Measurements from ENCODE around the gene GOLGA8R. TPM values are rescaled to one million over a fixed set of nuclear protein-coding genes. Genes with fewer than 3 reads are reported as not detected.
"Not testable (repeated sequence)": the region's sequence is repeated elsewhere in the genome, so short reads cannot be mapped to it uniquely, and the experiment has no call there.

Gene GOLGA8R, protein sequence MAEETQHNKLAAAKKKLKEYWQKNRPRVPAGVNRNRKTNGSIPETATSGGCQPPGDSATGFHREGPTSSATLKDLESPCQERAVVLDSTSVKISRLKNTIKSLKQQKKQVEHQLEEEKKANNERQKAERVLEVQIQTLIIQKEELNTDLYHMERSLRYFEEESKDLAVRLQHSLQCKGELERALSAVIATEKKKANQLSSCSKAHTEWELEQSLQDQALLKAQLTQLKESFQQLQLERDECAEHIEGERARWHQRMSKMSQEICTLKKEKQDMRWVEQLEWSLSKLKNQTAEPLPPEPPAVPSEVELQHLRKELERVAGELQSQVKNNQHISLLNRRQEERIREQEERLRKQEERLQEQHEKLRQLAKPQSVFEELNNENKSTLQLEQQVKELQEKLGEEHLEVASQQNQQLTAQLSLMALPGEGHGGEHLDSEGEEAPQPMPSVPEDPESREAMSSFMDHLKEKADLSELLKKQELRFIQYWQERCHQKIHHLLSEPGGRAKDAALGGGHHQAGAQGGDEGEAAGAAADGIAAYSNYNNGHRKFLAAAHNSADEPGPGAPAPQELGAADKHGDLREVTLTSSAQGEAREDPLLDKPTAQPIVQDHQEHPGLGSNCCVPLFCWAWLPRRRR
- total RNA-seq, result 1 to 10 TPM; 1.2 to 1.6 TPM
- long read RNA-seq, result 0 reads

DNA sequence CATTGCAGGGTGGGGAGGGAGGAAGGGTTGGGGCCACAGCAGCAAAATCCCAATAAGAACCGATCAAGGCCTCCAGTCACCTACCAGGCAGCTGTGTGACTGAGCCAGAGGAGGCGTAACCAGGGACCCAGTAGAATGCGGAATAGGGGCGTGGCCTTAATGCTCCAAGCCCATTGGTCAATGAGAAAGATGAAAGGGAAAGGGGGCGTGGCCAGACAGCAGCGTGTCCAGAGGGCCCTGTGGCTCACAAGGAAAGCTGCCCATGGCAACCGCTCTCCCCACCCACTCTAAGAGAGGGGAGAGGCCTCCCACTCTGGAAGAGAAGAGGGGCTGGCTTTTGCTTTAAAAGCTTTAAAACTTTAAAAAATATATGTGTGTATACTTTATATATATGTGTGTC is at the start of gene GOLGA8R:
Gene GOLGA8R, minus strand, starts transcription at position 101 of the 400 bp plus-strand sequence. Its CDS starts 98 bp downstream, at position 3.
- DNase-seq; intact Hi-C loops (cut with DNase I, micrococcal nuclease); ATAC-seq: not testable (repeated sequence)

DNA sequence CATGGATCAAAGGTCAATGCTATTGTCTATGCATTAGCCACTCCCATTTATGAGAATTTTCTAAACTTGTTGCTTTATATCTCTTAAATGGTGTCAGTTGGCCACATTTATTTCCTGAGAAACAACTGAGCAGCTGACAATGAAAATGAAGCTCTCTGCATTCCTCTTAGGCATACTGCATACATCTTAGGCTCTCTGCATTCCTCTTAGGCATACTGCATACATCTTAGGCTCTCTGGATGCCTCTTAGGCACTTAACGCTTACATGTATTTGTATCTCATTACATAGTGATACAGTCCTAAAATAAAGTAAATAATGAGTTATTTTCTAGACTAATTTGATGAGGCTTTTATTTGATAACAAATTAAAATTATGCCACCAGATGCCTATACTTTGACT is 49.8 kb upstream of the GOLGA8R start:
- ATAC-seq; intact Hi-C loops (cut with DNase I, micrococcal nuclease); DNase-seq: not testable (repeated sequence)

DNA sequence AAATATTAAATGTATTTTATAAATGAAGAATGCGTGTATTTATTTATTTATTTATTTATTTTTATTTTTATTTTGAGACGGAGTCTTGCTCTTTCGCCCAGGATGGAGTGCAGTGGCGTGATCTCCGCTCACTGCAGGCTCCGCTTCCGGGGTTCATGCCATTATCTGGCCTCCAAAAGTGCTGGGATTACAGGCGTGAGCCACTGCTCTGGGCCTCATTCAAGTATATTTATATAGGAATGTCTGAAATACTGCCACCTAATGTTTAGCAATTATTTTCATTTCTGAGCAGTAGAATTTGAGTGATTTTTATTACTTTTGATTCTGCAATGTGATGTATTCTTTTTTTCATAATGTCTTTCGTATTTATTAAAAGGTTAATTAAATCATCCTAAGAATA is 48.1 kb upstream of the GOLGA8R start:
- DNase-seq; intact Hi-C loops (cut with DNase I, micrococcal nuclease); ATAC-seq: not testable (repeated sequence)

DNA sequence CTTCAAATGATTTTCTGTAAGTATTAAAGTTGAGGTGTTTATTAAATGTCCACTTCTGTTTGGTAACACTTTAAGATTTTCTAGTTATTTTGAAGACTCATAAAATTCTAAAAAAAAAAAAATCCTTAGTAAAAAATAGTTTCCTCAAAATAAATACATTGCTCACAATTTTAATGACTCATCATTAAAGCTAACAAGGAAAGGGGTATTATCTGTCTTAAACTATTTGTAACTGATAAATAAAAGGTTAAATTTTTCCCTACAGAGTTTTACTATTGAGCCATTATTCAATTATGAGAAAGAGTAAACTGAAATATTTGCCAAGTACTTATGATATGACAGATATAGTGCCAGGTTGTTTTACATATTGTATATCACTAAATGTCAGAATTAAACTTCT is 38.6 kb upstream of the GOLGA8R start:
- intact Hi-C loops (cut with DNase I, micrococcal nuclease); ATAC-seq; DNase-seq: not testable (repeated sequence)

DNA sequence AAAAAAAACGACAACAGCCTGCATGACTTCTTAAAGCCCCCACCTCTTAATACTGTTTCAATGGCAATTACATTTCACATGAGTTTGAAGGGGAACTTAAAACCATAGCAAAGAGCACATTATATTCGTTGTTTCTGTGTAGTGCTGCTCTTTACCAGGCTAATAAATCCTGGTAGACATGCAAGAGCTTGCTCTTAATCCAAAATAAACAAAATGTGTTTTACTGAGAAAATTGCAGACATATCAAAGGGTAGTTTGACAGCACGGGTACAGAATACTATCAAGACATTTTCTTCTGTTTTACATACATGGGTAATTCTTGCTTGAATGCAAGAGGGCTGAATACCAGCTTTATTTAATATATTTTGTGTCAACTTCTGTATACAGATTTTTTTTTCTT is 24.3 kb upstream of the GOLGA8R start:
- DNase-seq; intact Hi-C loops (cut with DNase I, micrococcal nuclease); ATAC-seq: not testable (repeated sequence)

DNA sequence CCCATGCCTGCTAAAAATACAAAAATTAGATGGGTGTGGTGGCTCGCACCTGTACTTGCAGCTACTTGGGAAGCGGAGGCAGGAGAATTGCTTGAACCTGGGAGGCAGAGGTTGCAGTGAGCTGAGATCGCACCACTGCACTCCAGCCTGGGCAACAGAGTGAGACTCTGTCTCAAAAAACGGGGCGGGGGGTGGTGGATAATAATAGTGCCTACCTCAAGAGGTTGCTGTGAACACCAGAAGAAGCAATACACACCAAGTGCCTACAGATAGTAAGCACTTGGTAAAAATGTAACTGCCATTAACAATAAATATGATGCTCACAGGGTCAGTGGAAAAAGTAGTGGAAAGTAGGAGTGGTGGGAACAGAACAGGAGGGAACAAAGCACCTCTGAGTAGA is 21.8 kb upstream of the GOLGA8R start:
- DNase-seq; ATAC-seq; intact Hi-C loops (cut with DNase I, micrococcal nuclease): not testable (repeated sequence)

DNA sequence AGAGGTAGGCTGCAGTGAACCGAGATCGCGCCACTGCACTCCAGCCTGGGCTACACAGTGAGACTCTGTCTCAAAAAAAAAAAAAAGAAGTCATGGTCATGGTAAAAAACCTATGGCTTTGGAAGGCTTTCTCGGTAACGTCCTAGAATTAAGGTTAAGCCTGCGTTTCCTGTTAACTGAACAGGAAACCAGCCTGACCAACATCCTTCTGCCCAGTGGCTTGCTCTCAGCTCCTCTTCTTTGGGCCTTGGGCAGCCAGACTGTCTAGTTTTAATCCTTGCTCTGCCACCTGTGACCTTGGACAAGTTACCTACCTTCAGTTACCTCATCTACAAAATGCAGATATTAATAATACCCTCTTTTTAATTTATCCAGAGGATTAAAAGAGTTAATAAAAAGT is 6.7 kb upstream of the GOLGA8R start:
- ATAC-seq; DNase-seq; intact Hi-C loops (cut with DNase I, micrococcal nuclease): not testable (repeated sequence)

DNA sequence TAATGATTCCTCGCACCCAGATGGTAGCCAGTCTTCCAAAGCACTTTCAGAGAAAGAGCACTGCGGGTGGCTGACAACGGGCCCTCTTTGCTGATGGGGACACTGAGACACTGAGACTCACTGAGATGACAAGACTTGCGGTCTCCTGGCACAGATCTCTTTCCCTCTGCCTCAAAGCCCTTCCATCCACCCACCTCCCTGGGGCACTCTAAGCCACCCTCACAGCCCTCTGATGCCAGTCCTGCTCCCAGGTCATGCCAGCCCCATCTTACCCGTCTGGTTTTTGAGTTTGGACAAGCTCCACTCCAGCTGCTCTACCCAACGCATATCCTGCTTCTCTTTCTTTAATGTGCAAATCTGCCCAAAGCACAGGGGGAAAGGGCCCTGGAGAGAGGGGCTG is 6.4 kb downstream of the GOLGA8R start:
- intact Hi-C loops (cut with DNase I, micrococcal nuclease); ATAC-seq; DNase-seq: not testable (repeated sequence)

DNA sequence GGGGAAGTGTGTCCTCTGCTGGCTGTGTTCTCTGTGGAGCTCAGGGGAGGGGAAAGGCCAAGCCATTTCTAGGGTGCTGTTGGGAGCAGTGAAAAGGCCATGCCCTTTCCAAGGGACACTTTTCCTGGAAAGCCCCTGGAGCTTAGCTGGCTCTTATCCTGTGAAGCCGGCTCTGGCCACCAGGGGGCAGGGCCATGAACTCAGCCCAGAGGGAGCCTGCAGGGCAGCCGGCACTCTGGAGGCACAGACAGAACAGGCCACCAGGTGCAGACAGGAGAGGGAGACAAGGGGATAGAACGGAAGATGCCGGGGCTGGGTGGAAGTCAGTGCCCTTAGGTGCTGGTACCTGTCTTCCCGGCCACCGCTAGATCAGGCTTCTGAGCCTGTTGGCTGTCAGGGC is 15.1 kb downstream of the GOLGA8R start:
- intact Hi-C loops (cut with DNase I, micrococcal nuclease), result not testable (repeated sequence)
- ATAC-seq (peak; percentile 56), DNase-seq (peak in 1 of 2 donors; percentile 66)

DNA sequence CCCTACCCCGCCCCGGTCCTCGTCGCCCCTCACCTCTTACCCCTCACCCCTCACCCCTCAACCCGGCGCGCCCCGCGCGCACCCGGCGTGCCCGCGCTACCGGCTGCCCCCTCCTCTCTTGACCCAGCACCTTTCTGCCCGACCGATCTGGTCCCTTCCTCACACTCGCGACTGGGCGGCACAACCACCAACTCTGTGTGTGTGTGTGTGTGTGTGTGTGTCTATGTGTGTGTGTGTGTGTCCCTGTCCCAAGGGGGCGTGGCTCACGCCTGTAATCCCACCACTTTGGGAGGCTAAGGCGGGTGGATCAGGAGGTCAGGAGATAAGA is 20.4 kb downstream of the GOLGA8R start:
- ATAC-seq, result peak; percentile 39
- DNase-seq; intact Hi-C loops (cut with DNase I, micrococcal nuclease): not testable (repeated sequence)

DNA sequence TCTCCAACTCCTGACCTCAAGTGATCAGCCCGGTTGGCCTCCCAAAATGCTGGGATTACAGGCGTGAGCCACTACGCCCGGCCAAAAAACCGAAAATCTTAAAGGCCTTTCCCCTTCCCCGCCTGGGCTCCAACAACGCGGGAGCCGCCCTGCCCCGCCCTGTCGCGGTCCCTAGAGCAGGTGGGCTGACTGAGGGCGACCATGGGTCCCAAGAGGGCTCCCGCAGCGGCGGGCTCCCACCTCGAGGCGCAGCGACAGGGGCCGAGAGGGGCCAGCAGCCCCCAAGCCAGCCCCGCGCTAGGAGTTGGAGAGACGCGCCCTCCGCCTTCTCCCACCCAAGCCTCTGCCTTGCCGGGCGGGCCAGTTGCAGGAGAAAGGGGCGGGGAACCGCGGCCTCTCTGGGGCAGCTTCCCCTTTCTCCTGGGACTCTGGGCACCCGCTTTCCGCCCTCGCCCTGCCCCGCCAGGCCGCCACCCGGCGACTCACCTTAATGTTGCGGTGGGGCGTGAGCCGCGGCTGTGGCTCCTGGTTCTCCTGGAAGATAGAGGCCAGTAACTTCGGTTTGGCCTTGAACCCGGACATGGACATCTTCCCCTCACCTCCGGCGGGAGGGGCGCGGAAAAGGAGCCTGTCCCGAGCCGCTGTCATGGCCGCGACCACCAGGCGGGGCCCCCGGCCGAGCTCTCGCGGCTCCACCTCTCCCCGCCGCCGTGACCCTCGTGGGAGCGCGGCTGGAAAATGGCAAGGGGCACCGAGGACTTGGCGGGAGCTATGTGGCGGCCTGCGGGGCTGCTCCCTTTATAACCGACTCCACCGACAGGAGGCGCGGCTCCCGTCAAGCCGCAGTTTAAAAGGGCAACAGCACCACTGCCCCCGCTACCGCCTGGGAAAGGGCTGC is 21.0 kb downstream of the GOLGA8R start, which contains the start of gene CHRFAM7A:
Gene CHRFAM7A, minus strand, starts transcription at position 775 of the 898 bp plus-strand sequence. CDS start 10,189 bp downstream, outside the sequence.
- peak; percentile 71 for ATAC-seq
- intact Hi-C loops (cut with DNase I, micrococcal nuclease); DNase-seq: not testable (repeated sequence)

DNA sequence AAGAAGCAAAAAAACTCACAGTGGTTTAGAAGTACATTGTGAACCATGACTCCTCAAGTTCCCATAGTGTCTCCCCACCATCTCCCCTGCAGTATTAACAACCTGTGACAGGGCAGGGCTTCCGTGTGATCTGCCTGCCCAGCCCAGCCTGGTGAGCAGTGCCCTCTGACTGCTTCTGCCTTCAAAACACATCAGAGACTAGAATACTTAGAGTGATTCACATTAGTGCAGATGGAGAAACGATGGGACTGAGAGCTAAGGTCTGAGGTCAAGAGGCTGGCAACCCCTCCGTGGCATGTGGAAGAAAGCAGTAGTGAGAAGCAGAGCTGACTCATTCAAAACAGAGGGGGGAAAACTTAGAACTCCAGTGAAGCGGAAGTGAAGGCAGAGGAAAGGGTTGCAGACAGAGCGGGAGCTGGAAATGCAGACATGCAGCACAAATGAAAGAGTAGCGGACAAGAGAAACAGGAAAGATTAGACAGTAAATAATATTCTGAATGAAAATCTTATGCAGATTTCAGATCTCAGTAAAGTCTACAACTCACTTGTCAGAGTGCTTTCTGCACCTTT is 27.7 kb downstream of the GOLGA8R start:
- intact Hi-C loops (cut with DNase I, micrococcal nuclease); ATAC-seq; DNase-seq: not testable (repeated sequence)

DNA sequence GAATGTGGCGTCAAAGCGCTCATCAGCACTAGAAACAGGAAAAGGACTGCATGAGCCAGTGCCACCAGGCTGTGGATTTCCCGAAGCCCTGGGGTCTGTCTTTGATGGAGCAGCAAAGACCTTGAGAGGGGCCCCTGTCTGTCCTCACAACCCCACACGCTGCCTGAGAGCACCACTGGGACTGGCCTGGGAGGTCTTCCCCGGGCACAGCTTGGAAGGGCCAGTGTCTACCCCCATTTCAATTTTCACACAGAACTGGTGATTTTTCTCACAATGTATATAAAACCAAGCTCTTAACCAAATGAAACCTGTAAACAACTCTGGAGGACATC is 37.0 kb downstream of the GOLGA8R start:
- ATAC-seq; intact Hi-C loops (cut with DNase I, micrococcal nuclease); DNase-seq: not testable (repeated sequence)

DNA sequence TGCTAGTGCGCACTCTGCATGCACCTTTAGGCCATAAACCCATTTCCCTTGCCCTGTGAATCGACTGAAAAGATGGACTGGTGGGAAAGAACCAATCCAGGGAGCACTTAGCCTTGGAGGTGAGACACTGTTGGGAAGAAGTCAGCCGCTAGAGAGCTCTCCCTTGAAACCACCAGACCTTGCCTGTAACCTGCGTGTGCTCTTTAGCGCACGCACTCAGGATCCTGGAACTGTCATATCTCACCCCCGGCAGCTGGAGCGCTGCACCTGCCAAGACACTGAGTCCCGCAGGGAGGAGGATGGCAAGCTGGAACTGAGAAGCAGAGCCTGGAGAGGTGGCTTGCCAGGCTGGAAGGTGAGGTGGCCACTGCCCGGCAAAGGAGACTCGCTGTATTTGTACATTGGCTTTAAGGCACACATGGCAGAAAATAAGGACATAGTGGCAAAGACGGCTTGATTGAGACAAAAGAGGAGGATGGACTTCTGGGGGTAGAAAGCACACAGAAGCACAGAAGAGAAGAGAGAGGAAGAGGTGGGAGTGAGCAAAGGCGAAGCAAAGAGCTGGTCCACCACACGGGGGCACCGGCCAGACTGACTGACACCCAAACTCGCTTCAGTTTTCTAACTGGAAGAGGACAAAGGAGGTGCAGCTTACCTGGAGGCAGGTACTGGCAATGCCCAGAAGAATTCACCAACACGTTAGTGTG is 37.5 kb downstream of the GOLGA8R start:
- ATAC-seq; DNase-seq; intact Hi-C loops (cut with DNase I, micrococcal nuclease): not testable (repeated sequence)

DNA sequence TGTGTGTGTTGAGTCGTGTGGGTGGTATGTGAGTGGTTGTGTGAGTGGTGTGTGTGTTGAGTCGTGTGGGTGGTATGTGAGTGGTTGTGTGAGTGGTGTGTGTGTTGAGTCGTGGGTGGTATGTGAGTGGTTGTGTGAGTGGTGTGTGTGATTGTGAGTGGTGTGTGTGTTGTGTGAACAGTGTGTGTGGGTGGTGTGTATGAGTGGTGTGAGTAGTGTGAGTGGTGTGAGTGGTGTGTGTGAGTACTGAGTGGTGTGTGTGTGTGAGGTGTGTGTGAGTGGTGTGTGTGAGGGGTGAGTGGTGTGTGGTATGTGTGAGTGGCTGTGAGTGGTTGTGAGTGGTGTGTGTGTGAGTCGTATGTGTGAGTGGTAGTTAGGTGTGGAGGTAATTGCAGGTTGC is 38.2 kb downstream of the GOLGA8R start:
- intact Hi-C loops (cut with DNase I, micrococcal nuclease); ATAC-seq; DNase-seq: not testable (repeated sequence)

DNA sequence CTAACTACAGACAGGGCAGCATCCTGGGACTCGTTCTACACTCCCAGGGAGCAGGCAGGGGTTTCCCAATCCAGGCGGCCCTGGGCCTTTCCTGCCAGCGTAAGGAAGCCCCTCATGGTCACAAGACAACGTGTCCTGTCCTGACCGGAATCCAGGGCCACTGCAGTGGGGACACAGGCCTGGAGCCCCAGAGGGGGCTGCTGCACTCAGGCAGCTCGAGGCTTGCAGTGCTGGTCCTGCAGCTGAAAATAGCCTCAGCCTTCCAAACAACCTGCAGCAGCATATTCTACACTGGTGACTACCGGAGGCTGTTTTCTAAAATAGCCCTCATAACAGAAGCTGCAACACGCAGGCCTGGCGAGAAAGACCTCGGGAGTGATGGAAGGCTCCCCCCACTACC is 39.2 kb downstream of the GOLGA8R start:
- ATAC-seq; intact Hi-C loops (cut with DNase I, micrococcal nuclease); DNase-seq: not testable (repeated sequence)

DNA sequence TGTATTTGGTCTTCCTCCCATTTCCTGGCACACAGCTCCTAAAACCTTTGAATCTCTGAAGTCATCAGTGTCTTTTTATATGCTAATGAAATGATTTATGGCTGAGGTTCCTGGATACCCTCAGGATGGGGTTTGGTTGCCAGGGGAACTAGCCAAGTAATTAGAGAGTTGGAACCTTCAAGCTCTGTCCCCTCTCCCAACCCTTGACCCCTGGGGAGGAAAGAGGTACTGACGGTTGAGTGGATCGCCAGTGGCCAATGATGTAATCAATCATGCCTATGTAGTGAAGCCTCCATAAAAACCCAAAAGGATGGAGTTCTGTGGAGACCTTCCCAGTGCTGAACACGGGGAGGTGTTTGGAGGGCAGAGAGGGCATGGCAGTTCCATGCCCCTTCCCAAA is 45.8 kb downstream of the GOLGA8R start:
- ATAC-seq; DNase-seq; intact Hi-C loops (cut with DNase I, micrococcal nuclease): not testable (repeated sequence)

DNA sequence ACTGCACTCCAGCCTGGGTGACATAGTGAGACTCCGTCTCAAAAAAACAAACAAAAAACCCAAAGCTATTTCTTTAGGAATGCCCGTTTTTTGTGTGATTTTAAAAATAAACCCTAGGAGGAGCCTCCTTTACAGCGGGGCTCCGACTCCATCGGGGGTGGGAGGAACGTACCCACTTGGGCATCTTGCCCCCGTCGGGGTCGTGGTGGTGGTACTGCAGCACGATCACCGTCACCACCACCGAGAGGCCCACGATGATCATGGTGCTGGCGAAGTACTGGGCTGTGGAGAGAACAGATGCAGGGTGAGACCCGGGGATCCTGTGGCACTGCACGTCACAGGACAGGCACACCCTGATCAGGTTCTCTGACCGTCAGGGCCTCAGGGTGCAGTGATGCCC is 46.8 kb downstream of the GOLGA8R start:
- intact Hi-C loops (cut with DNase I, micrococcal nuclease); ATAC-seq; DNase-seq: not testable (repeated sequence)

Measured in left colon (tissue), 2 donors.